MG63 (cell line): Measurements from ENCODE around the gene INTS14. TPM values are rescaled to one million over a fixed set of nuclear protein-coding genes. Genes with fewer than 3 reads are reported as not detected.
"Not testable (repeated sequence)": the region's sequence is repeated elsewhere in the genome, so short reads cannot be mapped to it uniquely, and the experiment has no call there.

ENCODE experiments used
- DNase-seq: peaks from one replicate; pipeline ENCODE4 v3.0.0-alpha.2; 2020
- H3K27me3 ChIP-seq: fragments of 250-450 bp; sonication (Bioruptor Pico); 2 replicates; pipeline ENCODE4 v1.5.1; 2020; ENCODE audit warnings: mild to moderate bottlenecking, moderate library complexity
- H3K36me3 ChIP-seq: fragments of 250-450 bp; sonication (Bioruptor Pico); 2 replicates; pipeline ENCODE4 v1.5.1; 2020; ENCODE audit warnings: mild to moderate bottlenecking, moderate library complexity
- H3K4me3 ChIP-seq: fragments of 250-450 bp; sonication (Bioruptor Pico); 2 replicates; pipeline ENCODE4 v1.5.1; 2020; ENCODE audit warnings: mild to moderate bottlenecking, moderate library complexity
- H3K9me3 ChIP-seq: fragments of 250-450 bp; sonication (Bioruptor Pico); 2 replicates; pipeline ENCODE4 v1.5.1; 2020; ENCODE audit warnings: mild to moderate bottlenecking, moderate library complexity
- total RNA-seq: library from RNA; depleted of rRNA; stranded (reverse); fragments of >200 nt; shearing (Covaris generic); gene quantifications from 2 replicates; pipeline ENCODE4 v1.2.3, GENCODE V29; 2014; ENCODE audit warnings: low replicate concordance

The INTS14 gene
- total RNA-seq, 1 experiment from 2014 or later = 34.6 TPM

DNA sequence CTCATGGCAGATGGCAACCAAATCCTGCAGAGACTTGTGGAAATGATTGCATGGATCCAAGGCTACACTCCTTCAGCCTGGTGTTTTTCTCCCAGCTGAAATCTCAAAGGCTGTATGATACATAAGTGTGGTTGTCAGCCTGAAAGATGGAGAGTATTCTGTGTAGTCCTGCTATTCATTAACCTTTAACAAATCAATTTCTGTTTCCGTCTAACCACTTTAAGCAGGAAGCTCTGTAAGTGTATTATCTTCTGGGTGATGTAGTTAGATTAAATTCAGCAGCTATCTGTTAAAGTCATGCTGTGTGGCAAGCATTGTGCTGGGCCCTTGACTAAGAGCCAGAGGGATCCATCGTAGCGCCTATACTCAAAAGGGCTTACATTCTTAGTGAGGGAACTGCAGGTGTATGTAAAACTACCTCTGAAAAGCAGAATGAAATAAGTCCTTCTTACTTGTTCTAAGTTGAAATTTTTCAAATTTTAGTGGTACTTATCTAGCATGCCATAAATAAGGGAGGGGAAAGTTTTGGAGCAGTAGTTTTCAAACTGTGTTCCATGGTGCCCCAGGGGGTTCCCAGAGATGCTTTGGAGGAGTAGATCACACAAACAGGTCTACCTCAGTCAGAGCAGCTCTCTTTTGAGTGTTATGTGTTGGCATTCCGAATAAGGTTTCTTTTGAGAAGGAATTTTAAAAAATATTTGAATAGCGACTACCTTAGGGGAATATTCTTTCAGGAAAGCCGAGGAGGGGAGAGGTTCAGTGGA, 51.8 kb downstream of the INTS14 start:
- H3K36me3 ChIP-seq = peaks cover 94% of the 10 kb centered on the region
- no peak overlapping the region for H3K4me3 ChIP-seq
- DNase-seq = no peak
- no peaks in the 10 kb centered on the region for H3K27me3 ChIP-seq
- H3K9me3 ChIP-seq = no peaks in the 10 kb centered on the region

DNA sequence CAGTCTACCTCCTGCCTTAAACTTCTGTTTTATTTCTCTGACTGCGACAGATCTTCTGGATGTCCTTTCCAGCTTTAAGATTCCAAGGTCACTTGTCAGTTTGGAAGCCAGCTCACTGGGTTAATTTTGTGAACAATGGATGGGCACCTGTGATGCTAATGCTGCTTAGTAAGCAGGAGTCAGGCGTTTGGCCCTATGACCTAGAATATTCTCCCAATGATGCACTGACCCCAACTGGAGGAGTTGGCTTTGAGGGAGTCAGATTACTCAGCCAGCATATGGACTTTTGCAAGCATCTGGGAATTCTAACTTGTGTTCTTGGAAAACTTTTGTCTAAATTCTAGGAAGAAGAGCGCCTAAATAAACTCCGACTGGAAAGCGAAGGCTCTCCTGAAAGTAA, 52.6 kb downstream of the INTS14 start:
- Histone ChIP-seq H3K27me3 (no peaks in the 10 kb centered on the region), H3K36me3 (peaks cover 94% of the 10 kb centered on the region), H3K9me3 (no peaks in the 10 kb centered on the region), H3K4me3 (no peak overlapping the region)
- no peak for DNase-seq

DNA sequence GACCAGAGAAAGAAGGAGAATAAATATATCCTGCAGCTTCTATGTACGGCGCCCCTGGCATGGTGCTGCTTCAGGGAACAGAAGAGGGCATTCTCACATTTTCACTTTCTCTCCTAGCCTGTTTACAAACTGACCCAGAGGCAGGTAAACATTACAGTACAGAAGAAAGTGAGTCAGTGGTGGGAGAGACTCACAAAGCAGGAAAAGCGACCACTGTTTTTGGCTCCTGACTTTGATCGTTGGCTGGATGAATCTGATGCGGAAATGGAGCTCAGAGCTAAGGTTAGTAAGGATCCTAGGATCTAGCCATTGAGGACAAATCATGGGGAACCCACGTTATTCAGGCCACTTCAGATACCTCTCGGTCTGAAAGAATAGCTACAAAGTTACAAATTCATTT, 54.3 kb downstream of the INTS14 start:
- Histone ChIP-seq H3K4me3 (no peak overlapping the region), H3K36me3 (peaks cover 88% of the 10 kb centered on the region), H3K27me3 (no peaks in the 10 kb centered on the region), H3K9me3 (no peaks in the 10 kb centered on the region)
- DNase-seq = no peak

DNA sequence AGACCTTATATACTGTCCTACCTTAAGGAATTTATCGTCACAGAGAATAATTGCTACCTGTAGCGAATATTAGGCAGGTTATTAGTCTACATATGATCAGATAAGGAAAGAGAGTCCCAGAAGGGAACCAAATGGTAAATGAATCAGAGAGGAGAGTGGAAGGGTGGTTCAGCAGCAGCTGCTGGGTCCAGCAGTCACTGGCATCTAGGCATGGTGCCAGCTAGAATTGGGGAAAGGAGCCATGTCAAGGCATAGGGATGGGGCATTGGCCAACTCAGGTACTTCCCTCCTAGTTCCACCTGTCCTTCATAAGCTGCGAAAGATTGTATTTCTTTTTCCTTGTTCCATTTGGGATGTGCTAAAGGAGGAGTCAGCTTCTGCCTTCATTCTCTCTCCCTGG, 57.2 kb downstream of the INTS14 start:
- no peak overlapping the region for H3K4me3 ChIP-seq
- H3K27me3 ChIP-seq = no peaks in the 10 kb centered on the region
- H3K9me3 ChIP-seq = no peaks in the 10 kb centered on the region
- DNase-seq = no peak
- peaks cover 69% of the 10 kb centered on the region for H3K36me3 ChIP-seq

DNA sequence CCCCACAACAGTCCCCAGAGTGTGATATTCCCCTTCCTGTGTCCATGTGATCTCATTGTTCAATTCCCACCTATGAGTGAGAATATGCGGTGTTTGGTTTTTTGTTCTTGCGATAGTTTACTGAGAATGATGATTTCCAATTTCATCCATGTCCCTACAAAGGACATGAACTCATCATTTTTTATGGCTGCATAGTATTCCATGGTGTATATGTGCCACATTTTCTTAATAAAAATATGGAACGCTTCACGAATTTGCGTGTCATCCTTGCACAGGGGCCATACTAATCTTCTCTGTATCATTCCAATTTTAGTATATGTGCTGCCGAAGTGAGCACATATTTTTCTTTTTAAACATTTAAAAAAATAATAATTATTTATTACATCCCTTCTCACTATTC, 58.1 kb downstream of the INTS14 start:
- H3K27me3 ChIP-seq, H3K4me3 ChIP-seq, H3K9me3 ChIP-seq, DNase-seq: not testable (repeated sequence)
- peaks cover 60% of the 10 kb centered on the region for H3K36me3 ChIP-seq

DNA sequence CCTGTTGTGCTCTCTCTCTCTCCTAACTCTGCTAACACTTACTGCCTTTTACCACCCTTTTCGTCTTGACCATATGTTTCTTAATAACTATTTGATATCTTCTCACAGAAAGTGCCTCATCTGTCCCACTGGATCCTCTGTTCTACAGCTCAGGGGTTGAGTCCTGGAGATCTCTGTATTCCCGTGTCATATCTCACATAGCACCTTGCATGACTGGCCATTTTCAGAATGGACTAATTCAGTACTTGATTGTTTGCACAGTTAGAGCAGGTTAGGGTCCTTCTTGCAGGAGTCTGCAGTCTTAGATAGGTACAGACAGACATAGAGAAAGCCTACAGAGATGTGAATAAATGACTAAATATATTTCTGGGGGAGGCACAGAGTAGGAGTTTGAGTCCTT, 59.7 kb downstream of the INTS14 start:
- Histone ChIP-seq H3K4me3 (no peak overlapping the region), H3K9me3 (no peaks in the 10 kb centered on the region), H3K36me3 (peaks cover 45% of the 10 kb centered on the region), H3K27me3 (no peaks in the 10 kb centered on the region)
- DNase-seq = no peak

DNA sequence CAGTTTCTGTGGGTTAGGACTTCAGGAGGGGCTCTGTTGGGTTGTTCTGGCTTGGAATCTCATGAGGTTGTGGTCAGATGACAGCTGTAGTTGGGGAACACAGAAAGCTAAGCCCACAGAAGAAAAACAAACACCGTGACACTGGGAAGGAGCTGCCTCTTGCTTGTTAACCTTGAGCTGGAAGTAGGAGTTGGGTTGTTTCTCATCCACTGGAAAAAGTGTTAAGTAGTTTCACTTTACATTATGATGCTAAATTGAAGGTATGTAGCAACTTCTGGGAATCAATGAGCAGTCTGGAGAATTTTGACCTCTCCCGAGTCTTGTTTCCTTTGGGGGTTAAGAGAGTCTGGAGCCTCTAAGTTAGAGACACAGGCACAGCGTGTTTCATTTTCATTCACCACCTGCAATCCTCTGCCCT, 60.2 kb downstream of the INTS14 start:
- peaks cover 40% of the 10 kb centered on the region for H3K36me3 ChIP-seq
- H3K9me3 ChIP-seq = no peaks in the 10 kb centered on the region
- no peak overlapping the region for H3K4me3 ChIP-seq
- H3K27me3 ChIP-seq = no peaks in the 10 kb centered on the region
- DNase-seq = no peak

DNA sequence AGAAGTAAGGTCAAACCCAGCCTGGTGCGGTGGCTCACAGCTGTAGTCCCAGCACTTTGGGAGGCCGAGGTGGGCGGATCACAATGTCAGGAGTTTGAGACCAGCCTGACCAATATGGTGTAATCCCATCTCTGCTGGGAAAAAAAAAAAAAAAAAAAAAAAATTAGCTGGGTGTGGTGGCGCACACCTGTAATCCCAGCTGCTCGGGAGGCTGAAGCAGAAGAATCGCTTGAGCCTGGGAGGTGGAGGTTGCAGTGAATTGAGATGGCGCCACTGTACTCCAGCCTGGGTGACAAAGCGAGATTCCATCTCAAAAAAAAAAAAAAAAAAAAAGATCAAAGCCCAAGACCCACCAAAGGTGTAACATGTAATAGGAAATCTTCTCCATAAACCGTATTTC, 61.6 kb downstream of the INTS14 start:
- not testable (repeated sequence) for H3K4me3 ChIP-seq, H3K27me3 ChIP-seq, H3K9me3 ChIP-seq, DNase-seq
- H3K36me3 ChIP-seq = peaks cover 26% of the 10 kb centered on the region

DNA sequence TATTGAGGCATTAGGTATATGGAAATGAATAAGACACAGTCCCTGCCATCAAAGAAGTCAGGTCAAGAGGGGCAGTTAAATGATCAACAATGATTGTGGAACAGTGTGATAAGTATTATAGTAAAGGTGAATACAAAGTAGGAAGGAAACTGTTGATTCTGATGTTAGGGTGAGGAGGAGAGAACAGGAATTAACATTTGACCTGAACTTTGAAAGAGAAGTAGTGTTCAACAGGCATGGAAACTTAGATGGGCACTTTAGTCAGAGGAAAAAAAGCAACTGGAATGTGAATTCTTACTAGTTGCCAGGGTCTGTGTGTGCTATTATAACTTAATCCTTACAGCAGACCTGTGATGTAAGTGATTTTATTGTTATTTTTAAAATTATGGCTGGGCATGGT, 63.1 kb downstream of the INTS14 start:
- no peak for DNase-seq
- H3K36me3 ChIP-seq = peaks cover 12% of the 10 kb centered on the region

DNA sequence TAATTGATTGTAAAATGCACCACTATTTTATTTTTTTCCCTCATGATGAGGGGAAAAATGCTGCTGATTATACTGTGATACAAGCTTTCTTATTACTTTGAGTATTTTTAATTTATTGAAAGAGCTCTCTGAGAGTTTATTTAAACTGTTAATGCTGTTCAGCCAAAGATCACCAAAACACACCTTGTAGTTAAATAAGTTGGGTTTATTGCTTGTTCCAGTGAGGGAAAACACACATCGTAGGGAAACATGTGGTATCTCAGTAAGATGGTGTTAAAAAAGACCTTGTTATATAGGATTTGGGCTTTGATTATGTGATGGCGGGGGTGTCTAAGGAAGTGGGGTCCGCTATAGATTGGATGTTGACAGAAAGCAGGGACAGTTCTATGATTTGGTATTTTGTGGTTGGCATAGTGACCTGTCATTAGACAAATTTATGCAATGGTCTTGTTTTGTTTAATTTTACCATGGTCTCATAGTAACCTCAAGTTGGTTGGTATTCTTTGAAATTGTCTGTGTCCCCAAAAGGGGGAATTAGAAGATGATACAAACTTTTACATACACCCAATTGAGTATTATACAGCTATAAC, 69.6 kb downstream of the INTS14 start:
- no peak for DNase-seq
- Histone ChIP-seq H3K9me3 (0 out of 2 replicates have a peak, but pooled peaks cover 3% of the 10 kb centered on the region), H3K27me3 (no peaks in the 10 kb centered on the region), H3K4me3 (no peak overlapping the region), H3K36me3 (peaks cover 17% of the 10 kb centered on the region)

More for the DNA sequence above, 63.1 kb downstream of the INTS14 start:
- Histone ChIP-seq H3K4me3 (no peak overlapping the region), H3K9me3 (no peaks in the 10 kb centered on the region), H3K27me3 (no peaks in the 10 kb centered on the region)

DNA sequence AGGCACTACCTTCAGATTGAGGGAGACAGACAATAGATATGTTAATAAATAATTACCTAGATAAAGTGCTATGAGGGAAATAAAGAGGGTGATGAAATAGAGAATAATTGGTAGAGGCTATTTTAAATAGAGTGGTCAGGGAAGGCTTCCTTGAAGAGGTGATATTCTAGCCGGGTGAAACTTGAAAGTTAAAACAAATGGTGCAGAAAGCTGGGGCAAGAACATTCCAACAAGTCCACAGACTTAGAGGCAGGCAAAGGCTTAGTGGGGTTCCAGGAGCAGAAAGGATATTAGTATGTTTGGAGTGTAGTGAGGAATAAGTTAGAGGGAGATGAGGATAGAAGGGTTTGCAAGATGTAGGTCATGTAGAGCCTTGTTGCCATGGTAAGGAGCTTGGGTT, 70.6 kb downstream of the INTS14 start:
- H3K27me3 ChIP-seq = no peaks in the 10 kb centered on the region
- H3K9me3 ChIP-seq = 0 out of 2 replicates have a peak, but pooled peaks cover 3% of the 10 kb centered on the region
- H3K36me3 ChIP-seq = peaks cover 26% of the 10 kb centered on the region
- DNase-seq = no peak
- H3K4me3 ChIP-seq = no peak overlapping the region

DNA sequence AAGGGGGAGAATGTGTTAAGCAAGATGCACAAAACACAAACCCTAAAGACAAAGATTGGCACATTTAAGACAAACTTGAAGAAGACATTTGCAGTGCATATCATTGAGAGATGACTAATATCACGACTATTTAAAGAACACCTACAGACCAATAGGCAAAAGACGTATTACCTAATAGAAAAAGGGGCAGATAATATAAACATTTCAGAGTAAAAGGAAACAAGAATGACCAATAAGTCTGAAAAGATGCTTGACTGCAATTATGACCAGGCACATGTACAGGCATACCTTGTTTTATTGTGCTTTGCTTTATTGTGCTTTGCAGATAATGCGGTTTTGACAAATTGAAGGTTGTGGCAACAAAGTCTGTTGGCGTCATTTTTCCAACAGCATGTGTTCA, 75.7 kb downstream of the INTS14 start:
- Histone ChIP-seq H3K9me3 (0 out of 2 replicates have a peak, but pooled peaks cover 3% of the 10 kb centered on the region), H3K36me3 (peaks cover 46% of the 10 kb centered on the region), H3K27me3 (no peaks in the 10 kb centered on the region), H3K4me3 (no peak overlapping the region)
- no peak for DNase-seq

DNA sequence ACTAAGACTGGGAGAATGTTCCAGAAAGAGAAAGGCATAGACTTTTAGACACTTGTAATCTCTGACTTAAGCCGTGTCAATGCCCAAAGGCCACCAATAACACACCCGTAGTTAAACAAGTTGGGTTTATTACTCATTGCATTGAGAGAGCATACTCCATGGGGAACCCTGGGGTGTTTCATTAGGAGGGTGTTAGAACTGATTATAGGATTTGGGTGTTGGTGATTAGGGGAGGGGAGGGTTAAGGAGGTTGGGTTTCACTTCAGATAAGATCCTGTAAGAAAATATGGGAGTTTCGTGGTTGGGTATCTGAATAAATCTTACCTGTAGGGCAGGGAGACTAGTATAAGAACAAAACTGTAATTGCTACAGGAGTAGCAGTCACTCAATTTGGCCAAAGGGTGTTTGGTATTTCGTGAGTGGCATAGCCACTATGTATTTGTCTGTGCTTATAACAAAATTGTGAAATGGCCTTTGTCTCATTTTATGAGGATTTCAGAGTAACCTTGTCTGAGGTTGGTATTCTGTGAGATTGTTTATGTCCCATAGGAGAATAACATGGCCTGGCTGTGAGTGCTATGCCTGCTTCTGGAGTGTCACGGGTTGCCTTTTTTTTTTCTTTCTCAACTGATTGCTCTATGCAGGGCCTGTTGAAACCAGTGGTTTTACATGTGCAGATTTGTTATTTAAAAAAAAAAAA, 77.7 kb downstream of the INTS14 start:
- H3K9me3 ChIP-seq = 0 out of 2 replicates have a peak, but pooled peaks cover 3% of the 10 kb centered on the region
- DNase-seq = no peak
- peaks cover 41% of the 10 kb centered on the region for H3K36me3 ChIP-seq
- no peak overlapping the region for H3K4me3 ChIP-seq
- H3K27me3 ChIP-seq = no peaks in the 10 kb centered on the region

DNA sequence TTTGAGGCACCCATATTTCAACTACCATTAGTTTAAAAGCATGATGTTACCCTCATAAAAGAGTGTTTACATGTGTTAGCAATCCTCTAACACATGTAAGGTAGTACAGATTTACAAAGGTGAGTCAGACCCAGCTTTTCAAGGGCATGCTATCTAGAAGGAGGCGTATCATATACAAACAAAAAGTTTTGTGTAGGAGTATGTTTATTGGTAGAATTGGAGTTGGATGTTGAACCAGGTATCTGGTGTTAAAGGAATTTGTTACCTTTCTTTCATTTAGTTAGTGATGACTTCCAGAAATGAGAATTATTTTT, 78.2 kb downstream of the INTS14 start:
- Histone ChIP-seq H3K9me3 (0 out of 2 replicates have a peak, but pooled peaks cover 3% of the 10 kb centered on the region), H3K27me3 (no peaks in the 10 kb centered on the region), H3K4me3 (no peak overlapping the region), H3K36me3 (peaks cover 40% of the 10 kb centered on the region)
- DNase-seq = no peak

DNA sequence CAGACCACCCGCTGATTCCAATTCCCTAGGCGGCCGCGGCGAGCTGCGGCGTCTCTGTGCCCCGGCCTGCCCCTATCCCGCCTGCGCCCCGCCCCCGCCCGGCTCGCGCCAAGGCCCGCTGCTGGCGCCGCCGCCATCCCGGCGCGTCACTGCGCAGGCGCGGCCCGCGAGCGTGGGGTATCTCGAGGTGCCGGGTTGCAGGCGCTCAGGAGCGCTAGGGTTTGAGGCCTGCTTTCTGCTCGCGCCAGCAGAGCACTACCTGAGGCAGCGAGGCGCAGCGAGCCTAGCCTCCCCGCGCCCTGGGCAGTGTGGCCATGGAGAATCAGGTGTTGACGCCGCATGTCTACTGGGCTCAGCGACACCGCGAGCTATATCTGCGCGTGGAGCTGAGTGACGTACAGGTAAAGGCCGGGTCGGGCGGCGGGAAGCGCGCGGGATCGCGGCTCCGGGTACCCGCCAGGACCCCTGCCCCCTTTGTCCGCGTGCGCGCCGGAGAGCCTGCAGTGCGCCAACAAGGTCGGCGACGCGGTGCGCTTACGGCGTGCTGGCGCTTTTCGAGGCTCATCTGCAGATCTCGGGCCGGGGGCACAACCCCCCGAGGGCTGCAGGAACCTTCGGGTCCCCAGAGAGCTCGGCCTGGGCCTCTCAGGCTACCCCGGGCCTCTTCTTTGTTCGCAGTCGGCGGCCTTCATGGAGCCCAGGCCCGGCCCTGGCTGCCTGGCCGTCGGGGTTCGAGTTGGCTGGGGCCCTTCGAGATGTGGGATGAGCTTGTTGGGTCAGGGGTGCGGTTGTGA, 80.4 kb downstream of the INTS14 start, which contains the start of gene HACD3:
Gene HACD3, plus strand, starts transcription at position 146 of the 794 bp plus-strand sequence. Its CDS starts 169 bp downstream, at position 315.
- Histone ChIP-seq H3K9me3 (no peaks in the 10 kb centered on the region), H3K27me3 (no peaks in the 10 kb centered on the region), H3K4me3 (peak within 1 kb of the TSS; percentile 97), H3K36me3 (peaks cover 22% of the 10 kb centered on the region)
- peak; percentile 91 for DNase-seq

DNA sequence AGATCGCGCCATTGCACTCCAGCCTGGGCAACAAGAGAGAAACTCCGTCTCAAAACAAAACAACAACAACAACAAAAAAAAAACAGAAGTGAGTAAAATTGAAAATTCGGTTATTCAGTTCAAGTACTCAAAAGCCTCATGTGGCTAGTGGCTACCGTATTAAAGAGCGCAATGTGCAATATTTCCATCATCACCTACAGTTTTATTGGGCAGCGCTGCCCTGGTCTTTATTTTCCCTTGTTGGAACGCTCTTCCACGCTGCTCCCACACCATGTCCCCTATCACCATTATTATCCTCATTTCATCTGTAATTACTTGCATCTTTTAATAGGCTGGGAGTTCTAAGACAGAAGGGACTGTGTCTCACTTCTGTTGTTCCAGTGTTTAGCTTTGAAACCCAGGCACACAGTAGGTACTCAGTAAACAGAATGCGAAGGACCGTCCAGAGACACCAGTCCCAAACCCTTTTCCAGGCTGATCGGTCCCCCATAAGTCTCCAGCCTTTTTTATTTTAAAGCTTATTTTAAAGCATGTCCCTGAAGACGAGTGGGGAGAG, 81.1 kb downstream of the INTS14 start:
- peaks cover 16% of the 10 kb centered on the region for H3K36me3 ChIP-seq
- no peaks in the 10 kb centered on the region for H3K9me3 ChIP-seq
- H3K4me3 ChIP-seq = peak overlapping the region; percentile 97
- no peak for DNase-seq
- no peaks in the 10 kb centered on the region for H3K27me3 ChIP-seq
